ENCODE data around the gene DYNC2H1.

The DYNC2H1 gene

DNA sequence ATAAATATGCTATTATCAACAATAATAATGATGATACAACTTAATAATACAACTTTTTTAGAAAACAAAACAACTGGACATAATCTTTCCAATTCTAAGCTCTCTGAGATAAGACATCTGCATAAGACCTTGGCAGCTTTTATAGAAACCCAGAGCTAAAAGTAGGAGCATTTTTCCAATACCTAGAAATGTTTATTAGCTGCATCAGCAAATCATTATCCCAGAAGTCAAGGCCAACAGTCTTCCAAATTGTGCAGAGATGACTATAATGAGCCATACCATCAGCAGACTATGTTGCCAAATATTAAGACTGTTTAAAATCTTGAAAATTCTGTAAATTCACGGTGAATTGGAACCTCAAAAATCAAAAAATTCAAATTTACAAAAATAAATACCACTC lies 47.6 kb upstream of the DYNC2H1 start:
- H3K36me3 ChIP-seq (ENCODE audit: control insufficient read depth in 2 of 2, insufficient read depth in 1 of 2, low read length in 2 of 2): peaks cover 14 to 79% of the 10 kb centered on the region in 2 experiments; a peak in 2 of 3 replicates

DNA sequence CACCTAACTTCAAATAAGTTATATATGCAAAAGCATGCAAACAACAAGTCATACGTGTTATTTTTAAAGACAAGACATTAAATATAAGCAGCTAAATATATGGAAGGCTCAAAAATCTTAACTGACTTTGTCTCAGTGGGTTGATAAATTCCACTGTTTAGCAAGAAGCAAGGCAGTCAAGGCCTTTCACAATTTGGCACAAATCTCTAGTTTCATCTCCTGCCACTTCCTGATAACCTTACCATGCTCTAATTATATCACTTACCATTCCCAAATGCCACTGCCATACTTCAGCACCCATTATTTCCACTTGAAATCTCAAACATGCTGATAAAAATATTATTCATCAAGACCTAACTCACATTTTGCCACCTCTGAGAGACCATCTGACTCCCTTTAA lies 42.1 kb upstream of the DYNC2H1 start:
- ChIA-PET CTCF (interaction anchor here (2.1 kb wide), 1 partner anchor 13 kb away, joined by 5 read pairs; no protein-coding TSS in a partner anchor), POLR2A (no interaction called here)
- no peak overlapping the region for H3K27ac ChIP-seq (ENCODE audit: extremely low read depth, low read depth, low read length)
- H3K4me3 ChIP-seq (ENCODE audit: low read depth, low read length): no peak overlapping the region
- peaks cover 4 to 68% of the 10 kb centered on the region in 2 experiments; a peak in 2 of 3 replicates for H3K36me3 ChIP-seq (ENCODE audit: control insufficient read depth in 2 of 2, insufficient read depth in 1 of 2, low read length in 2 of 2)
- no peaks in the 10 kb centered on the region for H3K4me1 ChIP-seq (ENCODE audit: control insufficient read depth, insufficient read depth, low read length)
- TF ChIP-seq ZNF624 (tag by site-specific recombination; IDR thresholded peaks at IDR 0.05) (no peak), ZNF138 (tag by site-specific recombination; IDR thresholded peaks at IDR 0.05; ENCODE audit: borderline replicate concordance) (no peak), ZBTB20 (tag by site-specific recombination; IDR thresholded peaks at IDR 0.05) (no peak), ZBTB17 (tag by site-specific recombination; IDR thresholded peaks at IDR 0.05) (no peak), ZNF239 (tag by site-specific recombination; IDR thresholded peaks at IDR 0.05) (no peak), ZNF792 (tag by site-specific recombination; IDR thresholded peaks at IDR 0.05) (no peak), ZNF510 (tag by site-specific recombination; IDR thresholded peaks at IDR 0.05; ENCODE audit: insufficient replicate concordance) (no peak), ZNF112 (tag by site-specific recombination; IDR thresholded peaks at IDR 0.05) (no peak), KLF16 (tag by site-specific recombination; IDR thresholded peaks at IDR 0.05) (no peak), ZNF776 (tag by site-specific recombination; IDR thresholded peaks at IDR 0.05; ENCODE audit: borderline replicate concordance) (no peak), EGR2 (tag by site-specific recombination; IDR thresholded peaks at IDR 0.05; ENCODE audit: low read depth) (no peak), ZNF133 (tag by site-specific recombination; IDR thresholded peaks at IDR 0.05) (no peak), ZNF302 (tag by site-specific recombination; IDR thresholded peaks at IDR 0.05; ENCODE audit: low read depth) (no peak), GFI1B (tag by site-specific recombination; IDR thresholded peaks at IDR 0.05) (no peak), ZNF555 (tag by site-specific recombination; conservative IDR thresholded peaks at IDR 0.05) (no peak), ZSCAN16 (tag by site-specific recombination; IDR thresholded peaks at IDR 0.05) (no peak)
- TF ChIP-seq, protein P1, sequence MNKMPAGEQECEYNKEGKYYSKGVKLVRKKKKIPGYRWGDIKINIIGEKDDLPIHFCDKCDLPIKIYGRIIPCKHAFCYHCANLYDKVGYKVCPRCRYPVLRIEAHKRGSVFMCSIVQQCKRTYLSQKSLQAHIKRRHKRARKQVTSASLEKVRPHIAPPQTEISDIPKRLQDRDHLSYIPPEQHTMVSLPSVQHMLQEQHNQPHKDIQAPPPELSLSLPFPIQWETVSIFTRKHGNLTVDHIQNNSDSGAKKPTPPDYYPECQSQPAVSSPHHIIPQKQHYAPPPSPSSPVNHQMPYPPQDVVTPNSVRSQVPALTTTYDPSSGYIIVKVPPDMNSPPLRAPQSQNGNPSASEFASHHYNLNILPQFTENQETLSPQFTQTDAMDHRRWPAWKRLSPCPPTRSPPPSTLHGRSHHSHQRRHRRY (tag by site-specific recombination; IDR thresholded peaks at IDR 0.05): no peak
- TF ChIP-seq, protein P2, sequence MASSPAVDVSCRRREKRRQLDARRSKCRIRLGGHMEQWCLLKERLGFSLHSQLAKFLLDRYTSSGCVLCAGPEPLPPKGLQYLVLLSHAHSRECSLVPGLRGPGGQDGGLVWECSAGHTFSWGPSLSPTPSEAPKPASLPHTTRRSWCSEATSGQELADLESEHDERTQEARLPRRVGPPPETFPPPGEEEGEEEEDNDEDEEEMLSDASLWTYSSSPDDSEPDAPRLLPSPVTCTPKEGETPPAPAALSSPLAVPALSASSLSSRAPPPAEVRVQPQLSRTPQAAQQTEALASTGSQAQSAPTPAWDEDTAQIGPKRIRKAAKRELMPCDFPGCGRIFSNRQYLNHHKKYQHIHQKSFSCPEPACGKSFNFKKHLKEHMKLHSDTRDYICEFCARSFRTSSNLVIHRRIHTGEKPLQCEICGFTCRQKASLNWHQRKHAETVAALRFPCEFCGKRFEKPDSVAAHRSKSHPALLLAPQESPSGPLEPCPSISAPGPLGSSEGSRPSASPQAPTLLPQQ (tag by site-specific recombination; IDR thresholded peaks at IDR 0.05): no peak
- TF ChIP-seq, protein P3, sequence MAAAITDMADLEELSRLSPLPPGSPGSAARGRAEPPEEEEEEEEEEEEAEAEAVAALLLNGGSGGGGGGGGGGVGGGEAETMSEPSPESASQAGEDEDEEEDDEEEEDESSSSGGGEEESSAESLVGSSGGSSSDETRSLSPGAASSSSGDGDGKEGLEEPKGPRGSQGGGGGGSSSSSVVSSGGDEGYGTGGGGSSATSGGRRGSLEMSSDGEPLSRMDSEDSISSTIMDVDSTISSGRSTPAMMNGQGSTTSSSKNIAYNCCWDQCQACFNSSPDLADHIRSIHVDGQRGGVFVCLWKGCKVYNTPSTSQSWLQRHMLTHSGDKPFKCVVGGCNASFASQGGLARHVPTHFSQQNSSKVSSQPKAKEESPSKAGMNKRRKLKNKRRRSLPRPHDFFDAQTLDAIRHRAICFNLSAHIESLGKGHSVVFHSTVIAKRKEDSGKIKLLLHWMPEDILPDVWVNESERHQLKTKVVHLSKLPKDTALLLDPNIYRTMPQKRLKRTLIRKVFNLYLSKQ (tag by site-specific recombination; IDR thresholded peaks at IDR 0.05; ENCODE audit: borderline replicate concordance): no peak
- TF ChIP-seq, protein P4, sequence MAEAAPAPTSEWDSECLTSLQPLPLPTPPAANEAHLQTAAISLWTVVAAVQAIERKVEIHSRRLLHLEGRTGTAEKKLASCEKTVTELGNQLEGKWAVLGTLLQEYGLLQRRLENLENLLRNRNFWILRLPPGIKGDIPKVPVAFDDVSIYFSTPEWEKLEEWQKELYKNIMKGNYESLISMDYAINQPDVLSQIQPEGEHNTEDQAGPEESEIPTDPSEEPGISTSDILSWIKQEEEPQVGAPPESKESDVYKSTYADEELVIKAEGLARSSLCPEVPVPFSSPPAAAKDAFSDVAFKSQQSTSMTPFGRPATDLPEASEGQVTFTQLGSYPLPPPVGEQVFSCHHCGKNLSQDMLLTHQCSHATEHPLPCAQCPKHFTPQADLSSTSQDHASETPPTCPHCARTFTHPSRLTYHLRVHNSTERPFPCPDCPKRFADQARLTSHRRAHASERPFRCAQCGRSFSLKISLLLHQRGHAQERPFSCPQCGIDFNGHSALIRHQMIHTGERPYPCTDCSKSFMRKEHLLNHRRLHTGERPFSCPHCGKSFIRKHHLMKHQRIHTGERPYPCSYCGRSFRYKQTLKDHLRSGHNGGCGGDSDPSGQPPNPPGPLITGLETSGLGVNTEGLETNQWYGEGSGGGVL (tag by site-specific recombination; IDR thresholded peaks at IDR 0.05): no peak
- no peaks in the 10 kb centered on the region for H3K9me3 ChIP-seq (ENCODE audit: control insufficient read depth, insufficient read depth, low read depth, low read length)

More for the DNA sequence above, 47.6 kb upstream of the DYNC2H1 start:
- TF ChIP-seq ZNF248 (tag by site-specific recombination; IDR thresholded peaks at IDR 0.05) (no peak), ZNF530 (tag by site-specific recombination; IDR thresholded peaks at IDR 0.05; ENCODE audit: low read depth) (no peak), ZNF2 (tag by site-specific recombination; IDR thresholded peaks at IDR 0.05) (no peak)
- CTCF ChIA-PET: interaction anchor here (0.6 kb wide), 2 partner anchors 12 to 293 kb away, joined by 3 to 5 read pairs; no protein-coding TSS in a partner anchor
- Histone ChIP-seq H3K4me3 (ENCODE audit: low read depth, low read length) (no peak overlapping the region), H3K27ac (ENCODE audit: extremely low read depth, low read depth, low read length) (no peak overlapping the region), H3K9me3 (ENCODE audit: control insufficient read depth, insufficient read depth, low read depth, low read length) (no peaks in the 10 kb centered on the region), H3K4me1 (ENCODE audit: control insufficient read depth, insufficient read depth, low read length) (no peaks in the 10 kb centered on the region)
- POLR2A ChIA-PET: interaction anchor here (0.7 kb wide), 1 partner anchor 269 kb away, joined by 3 read pairs; no protein-coding TSS in a partner anchor
